HEK293 (cell line): Measurements from ENCODE around the gene AKT1.

Experiments used
- GLIS1 ChIP-seq: fragments of 450-650 bp; formaldehyde crosslinking; IDR thresholded peaks from 2 replicates; pipeline ENCODE4 v1.5.1; 2016; ENCODE audit warnings: missing biosample characterization, missing genetic modification characterization
- GLIS2 ChIP-seq: fragments of 450-650 bp; formaldehyde crosslinking; IDR thresholded peaks from 2 replicates; pipeline ENCODE4 v1.5.1; 2016; ENCODE audit warnings: missing biosample characterization, missing genetic modification characterization
- OVOL3 ChIP-seq: fragments of 450-650 bp; formaldehyde crosslinking; IDR thresholded peaks from 2 replicates; pipeline ENCODE4 v1.5.1; 2016; ENCODE audit warnings: missing biosample characterization, missing genetic modification characterization
- ZBTB20 ChIP-seq: fragments of 450-650 bp; formaldehyde crosslinking; IDR thresholded peaks from 2 replicates; pipeline ENCODE4 v1.5.1; 2016; ENCODE audit warnings: missing biosample characterization, missing genetic modification characterization
- ZFP3 ChIP-seq: fragments of 450-650 bp; formaldehyde crosslinking; IDR thresholded peaks from 2 replicates; pipeline ENCODE4 v1.5.1; 2016; ENCODE audit warnings: low read depth, missing biosample characterization, missing genetic modification characterization
- ZIC2 ChIP-seq: fragments of 450-650 bp; formaldehyde crosslinking; IDR thresholded peaks from 2 replicates; pipeline ENCODE4 v1.5.1; 2016; ENCODE audit warnings: missing biosample characterization, missing genetic modification characterization
- ZNF133 ChIP-seq: fragments of 450-650 bp; formaldehyde crosslinking; IDR thresholded peaks from 2 replicates; pipeline ENCODE4 v1.5.1; 2016; ENCODE audit warnings: missing biosample characterization, missing genetic modification characterization
- ZNF335 ChIP-seq: fragments of 450-650 bp; formaldehyde crosslinking; conservative IDR thresholded peaks from 2 replicates; pipeline ENCODE4 v1.5.1; 2016; ENCODE audit warnings: missing biosample characterization, missing genetic modification characterization
- ZNF341 ChIP-seq: fragments of 450-650 bp; formaldehyde crosslinking; IDR thresholded peaks from 2 replicates; pipeline ENCODE4; 2016; ENCODE audit warnings: low read depth, missing biosample characterization, missing genetic modification characterization
- ZNF391 ChIP-seq: fragments of 450-650 bp; formaldehyde crosslinking; IDR thresholded peaks from 2 replicates; pipeline ENCODE4 v1.5.1; 2016; ENCODE audit warnings: low read depth, missing biosample characterization, missing genetic modification characterization, borderline replicate concordance
- ZNF394 ChIP-seq: fragments of 450-650 bp; formaldehyde crosslinking; IDR thresholded peaks from 2 replicates; pipeline ENCODE4 v1.5.1; 2016; ENCODE audit warnings: missing biosample characterization, missing genetic modification characterization, mild to moderate bottlenecking, moderate library complexity, borderline replicate concordance
- ZNF433 ChIP-seq: fragments of 450-650 bp; formaldehyde crosslinking; IDR thresholded peaks from 2 replicates; pipeline ENCODE4 v1.5.1; 2016; ENCODE audit warnings: missing biosample characterization, missing genetic modification characterization, low read depth
- ZNF548 ChIP-seq: fragments of 450-650 bp; formaldehyde crosslinking; IDR thresholded peaks from 2 replicates; pipeline ENCODE4 v1.5.1; 2016; ENCODE audit warnings: missing biosample characterization, missing genetic modification characterization
- ZNF600 ChIP-seq: fragments of 450-650 bp; formaldehyde crosslinking; IDR thresholded peaks from 2 replicates; pipeline ENCODE4 v1.5.1; 2016; ENCODE audit warnings: missing biosample characterization, missing genetic modification characterization
- ZNF660 ChIP-seq: fragments of 450-650 bp; IDR thresholded peaks from 2 replicates; pipeline ENCODE4 v1.5.1; 2018; ENCODE audit warnings: missing biosample characterization, mild to moderate bottlenecking, missing genetic modification characterization
- ZNF701 ChIP-seq: fragments of 450-650 bp; formaldehyde crosslinking; IDR thresholded peaks from 2 replicates; pipeline ENCODE4 v1.5.1; 2016; ENCODE audit warnings: missing biosample characterization, missing genetic modification characterization
- ZNF777 ChIP-seq: fragments of 450-650 bp; formaldehyde crosslinking; IDR thresholded peaks from 2 replicates; pipeline ENCODE4 v1.5.1; 2017; ENCODE audit warnings: missing biosample characterization, missing genetic modification characterization, borderline replicate concordance
- ZSCAN23 ChIP-seq: fragments of 450-650 bp; formaldehyde crosslinking; IDR thresholded peaks from 2 replicates; pipeline ENCODE4 v1.5.1; 2016; ENCODE audit warnings: missing biosample characterization, missing genetic modification characterization
- TF ChIP-seq, protein P1 (sequence below): fragments of 450-650 bp; formaldehyde crosslinking; optimal IDR thresholded peaks from 2 replicates; pipeline ENCODE3; 2016; ENCODE audit warnings: missing biosample characterization, mild to moderate bottlenecking, missing genetic modification characterization
- TF ChIP-seq, protein P2 (sequence below): fragments of 450-650 bp; IDR thresholded peaks from 2 replicates; pipeline ENCODE4 v1.5.1; 2018; ENCODE audit warnings: missing biosample characterization, mild to moderate bottlenecking, missing genetic modification characterization
- TF ChIP-seq, protein P3 (sequence below): sonication (generic); formaldehyde crosslinking; IDR thresholded peaks from 2 replicates; pipeline ENCODE4 v1.8.1; 2022; ENCODE audit warnings: mild to moderate bottlenecking, moderate library complexity, missing genetic modification reagents
- TF ChIP-seq, protein P4 (sequence below): fragments of 450-650 bp; formaldehyde crosslinking; IDR thresholded peaks from 2 replicates; pipeline ENCODE4 v1.5.1; 2016; ENCODE audit warnings: missing biosample characterization, missing genetic modification characterization
- TF ChIP-seq, protein P5 (sequence below): fragments of 450-650 bp; formaldehyde crosslinking; IDR thresholded peaks from 2 replicates; pipeline ENCODE4 v1.5.1; 2016; ENCODE audit warnings: missing biosample characterization, missing genetic modification characterization
- TF ChIP-seq, protein P6 (sequence below): fragments of 450-650 bp; formaldehyde crosslinking; IDR thresholded peaks from 2 replicates; pipeline ENCODE4 v1.5.1; 2016; ENCODE audit warnings: missing biosample characterization, missing genetic modification characterization
- TF ChIP-seq, protein P7 (sequence below): fragments of 450-650 bp; formaldehyde crosslinking; IDR thresholded peaks from 2 replicates; pipeline ENCODE4 v1.5.1; 2016; ENCODE audit warnings: missing biosample characterization, missing genetic modification characterization

Gene AKT1

DNA sequence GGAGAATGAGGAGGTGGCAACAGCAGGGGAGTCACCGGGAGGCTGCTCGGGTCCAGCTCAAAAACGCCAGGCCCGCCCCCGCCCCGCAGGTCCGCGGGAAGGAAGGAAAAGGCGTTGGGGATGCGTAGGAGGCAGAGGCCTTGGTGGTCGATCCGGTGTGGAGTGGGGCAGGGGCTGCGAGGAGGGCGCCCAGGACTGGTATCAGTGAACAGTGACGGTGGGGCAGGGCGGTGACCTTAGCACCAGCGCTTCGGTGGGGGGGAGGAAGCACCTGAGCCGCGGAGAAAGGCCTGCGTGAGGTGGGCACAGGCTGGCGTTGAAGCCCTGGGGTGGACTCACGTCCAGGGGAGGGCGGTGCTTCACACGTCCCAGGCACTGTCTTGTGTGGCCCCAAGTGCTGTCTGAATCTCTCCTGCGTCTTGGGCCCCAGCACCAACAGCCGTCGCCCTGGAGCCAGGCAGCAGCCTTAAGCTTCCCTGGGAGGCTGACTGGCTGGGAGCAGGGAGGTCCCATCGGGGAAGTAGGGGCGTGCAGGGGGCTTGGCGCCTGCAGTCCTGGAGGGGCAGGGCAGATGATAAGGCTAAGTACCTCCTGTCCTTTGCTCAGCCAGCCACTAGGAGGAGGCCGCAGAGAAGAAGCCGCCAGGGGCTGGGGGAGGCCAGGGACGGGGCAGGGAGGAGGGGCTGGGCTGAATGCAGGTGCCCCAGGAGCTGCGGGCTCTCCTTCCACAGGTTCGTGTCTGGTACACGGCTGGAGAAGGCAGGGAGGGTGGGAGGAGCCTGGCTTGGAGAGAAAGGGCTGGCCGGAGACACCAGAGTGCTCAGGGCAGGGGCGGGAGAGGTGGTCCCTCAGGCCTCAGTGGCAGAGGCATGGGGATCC, 31.9 kb upstream of the AKT1 start (continued):
- no peak for TF ChIP-seq ZNF433 (tag by site-specific recombination)
- peak; percentile 20; the same call in 1 of the 2 replicates for TF ChIP-seq ZNF391
- peak; percentile 68; the same call in 1 of the 2 replicates for TF ChIP-seq ZNF600 (tag by site-specific recombination)
- TF ChIP-seq GLIS1 (tag by site-specific recombination) = peak; percentile 80
- TF ChIP-seq ZFP3 (tag by site-specific recombination) = no peak
- TF ChIP-seq, protein P1, sequence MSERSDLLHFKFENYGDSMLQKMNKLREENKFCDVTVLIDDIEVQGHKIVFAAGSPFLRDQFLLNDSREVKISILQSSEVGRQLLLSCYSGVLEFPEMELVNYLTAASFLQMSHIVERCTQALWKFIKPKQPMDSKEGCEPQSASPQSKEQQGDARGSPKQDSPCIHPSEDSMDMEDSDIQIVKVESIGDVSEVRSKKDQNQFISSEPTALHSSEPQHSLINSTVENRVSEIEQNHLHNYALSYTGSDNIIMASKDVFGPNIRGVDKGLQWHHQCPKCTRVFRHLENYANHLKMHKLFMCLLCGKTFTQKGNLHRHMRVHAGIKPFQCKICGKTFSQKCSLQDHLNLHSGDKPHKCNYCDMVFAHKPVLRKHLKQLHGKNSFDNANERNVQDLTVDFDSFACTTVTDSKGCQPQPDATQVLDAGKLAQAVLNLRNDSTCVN (tag by site-specific recombination) = peak; percentile 19
- TF ChIP-seq, protein P2, sequence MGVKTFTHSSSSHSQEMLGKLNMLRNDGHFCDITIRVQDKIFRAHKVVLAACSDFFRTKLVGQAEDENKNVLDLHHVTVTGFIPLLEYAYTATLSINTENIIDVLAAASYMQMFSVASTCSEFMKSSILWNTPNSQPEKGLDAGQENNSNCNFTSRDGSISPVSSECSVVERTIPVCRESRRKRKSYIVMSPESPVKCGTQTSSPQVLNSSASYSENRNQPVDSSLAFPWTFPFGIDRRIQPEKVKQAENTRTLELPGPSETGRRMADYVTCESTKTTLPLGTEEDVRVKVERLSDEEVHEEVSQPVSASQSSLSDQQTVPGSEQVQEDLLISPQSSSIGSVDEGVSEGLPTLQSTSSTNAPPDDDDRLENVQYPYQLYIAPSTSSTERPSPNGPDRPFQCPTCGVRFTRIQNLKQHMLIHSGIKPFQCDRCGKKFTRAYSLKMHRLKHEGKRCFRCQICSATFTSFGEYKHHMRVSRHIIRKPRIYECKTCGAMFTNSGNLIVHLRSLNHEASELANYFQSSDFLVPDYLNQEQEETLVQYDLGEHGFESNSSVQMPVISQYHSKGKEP (tag by site-specific recombination) = no peak
- TF ChIP-seq ZBTB20 (tag by site-specific recombination) = peak; percentile 77
- TF ChIP-seq OVOL3 (tag by site-specific recombination) = no peak
- no peak for TF ChIP-seq ZNF701 (tag by site-specific recombination)
- peak; percentile 94 for TF ChIP-seq ZNF335
- 0 out of 2 replicates have a peak, but pooled peaks have one; percentile 12 for TF ChIP-seq ZNF341 (tag by site-specific recombination)
- TF ChIP-seq ZNF133 (tag by site-specific recombination) = no peak
- peak; percentile 93 for TF ChIP-seq GLIS2 (tag by site-specific recombination)
- no peak for TF ChIP-seq ZNF548
- TF ChIP-seq, protein P3, sequence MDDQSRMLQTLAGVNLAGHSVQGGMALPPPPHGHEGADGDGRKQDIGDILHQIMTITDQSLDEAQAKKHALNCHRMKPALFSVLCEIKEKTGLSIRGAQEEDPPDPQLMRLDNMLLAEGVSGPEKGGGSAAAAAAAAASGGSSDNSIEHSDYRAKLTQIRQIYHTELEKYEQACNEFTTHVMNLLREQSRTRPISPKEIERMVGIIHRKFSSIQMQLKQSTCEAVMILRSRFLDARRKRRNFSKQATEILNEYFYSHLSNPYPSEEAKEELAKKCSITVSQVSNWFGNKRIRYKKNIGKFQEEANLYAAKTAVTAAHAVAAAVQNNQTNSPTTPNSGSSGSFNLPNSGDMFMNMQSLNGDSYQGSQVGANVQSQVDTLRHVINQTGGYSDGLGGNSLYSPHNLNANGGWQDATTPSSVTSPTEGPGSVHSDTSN (CRISPR knock-in tag) = peak; percentile 46; the same call in 1 of the 2 replicates
- peak; percentile 67; the same call in 1 of the 2 replicates for TF ChIP-seq ZNF777 (tag by site-specific recombination)
- TF ChIP-seq, protein P4, sequence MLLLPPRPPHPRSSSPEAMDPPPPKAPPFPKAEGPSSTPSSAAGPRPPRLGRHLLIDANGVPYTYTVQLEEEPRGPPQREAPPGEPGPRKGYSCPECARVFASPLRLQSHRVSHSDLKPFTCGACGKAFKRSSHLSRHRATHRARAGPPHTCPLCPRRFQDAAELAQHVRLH = no peak
- TF ChIP-seq, protein P5, sequence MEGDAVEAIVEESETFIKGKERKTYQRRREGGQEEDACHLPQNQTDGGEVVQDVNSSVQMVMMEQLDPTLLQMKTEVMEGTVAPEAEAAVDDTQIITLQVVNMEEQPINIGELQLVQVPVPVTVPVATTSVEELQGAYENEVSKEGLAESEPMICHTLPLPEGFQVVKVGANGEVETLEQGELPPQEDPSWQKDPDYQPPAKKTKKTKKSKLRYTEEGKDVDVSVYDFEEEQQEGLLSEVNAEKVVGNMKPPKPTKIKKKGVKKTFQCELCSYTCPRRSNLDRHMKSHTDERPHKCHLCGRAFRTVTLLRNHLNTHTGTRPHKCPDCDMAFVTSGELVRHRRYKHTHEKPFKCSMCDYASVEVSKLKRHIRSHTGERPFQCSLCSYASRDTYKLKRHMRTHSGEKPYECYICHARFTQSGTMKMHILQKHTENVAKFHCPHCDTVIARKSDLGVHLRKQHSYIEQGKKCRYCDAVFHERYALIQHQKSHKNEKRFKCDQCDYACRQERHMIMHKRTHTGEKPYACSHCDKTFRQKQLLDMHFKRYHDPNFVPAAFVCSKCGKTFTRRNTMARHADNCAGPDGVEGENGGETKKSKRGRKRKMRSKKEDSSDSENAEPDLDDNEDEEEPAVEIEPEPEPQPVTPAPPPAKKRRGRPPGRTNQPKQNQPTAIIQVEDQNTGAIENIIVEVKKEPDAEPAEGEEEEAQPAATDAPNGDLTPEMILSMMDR (tag by site-specific recombination) = peak; percentile 80
- TF ChIP-seq, protein P6, sequence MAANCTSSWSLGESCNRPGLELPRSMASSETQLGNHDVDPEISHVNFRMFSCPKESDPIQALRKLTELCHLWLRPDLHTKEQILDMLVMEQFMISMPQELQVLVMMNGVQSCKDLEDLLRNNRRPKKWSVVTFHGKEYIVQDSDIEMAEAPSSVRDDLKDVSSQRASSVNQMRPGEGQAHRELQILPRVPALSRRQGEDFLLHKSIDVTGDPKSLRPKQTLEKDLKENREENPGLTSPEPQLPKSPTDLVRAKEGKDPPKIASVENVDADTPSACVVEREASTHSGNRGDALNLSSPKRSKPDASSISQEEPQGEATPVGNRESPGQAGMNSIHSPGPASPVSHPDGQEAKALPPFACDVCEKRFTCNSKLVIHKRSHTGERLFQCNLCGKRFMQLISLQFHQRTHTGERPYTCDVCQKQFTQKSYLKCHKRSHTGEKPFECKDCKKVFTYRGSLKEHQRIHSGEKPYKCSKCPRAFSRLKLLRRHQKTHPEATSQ (tag by site-specific recombination) = no peak
- TF ChIP-seq ZNF660 (tag by site-specific recombination) = no peak
- no peak for TF ChIP-seq ZSCAN23 (tag by site-specific recombination)
- TF ChIP-seq ZIC2 (tag by site-specific recombination) = peak; percentile 70
- TF ChIP-seq, protein P7, sequence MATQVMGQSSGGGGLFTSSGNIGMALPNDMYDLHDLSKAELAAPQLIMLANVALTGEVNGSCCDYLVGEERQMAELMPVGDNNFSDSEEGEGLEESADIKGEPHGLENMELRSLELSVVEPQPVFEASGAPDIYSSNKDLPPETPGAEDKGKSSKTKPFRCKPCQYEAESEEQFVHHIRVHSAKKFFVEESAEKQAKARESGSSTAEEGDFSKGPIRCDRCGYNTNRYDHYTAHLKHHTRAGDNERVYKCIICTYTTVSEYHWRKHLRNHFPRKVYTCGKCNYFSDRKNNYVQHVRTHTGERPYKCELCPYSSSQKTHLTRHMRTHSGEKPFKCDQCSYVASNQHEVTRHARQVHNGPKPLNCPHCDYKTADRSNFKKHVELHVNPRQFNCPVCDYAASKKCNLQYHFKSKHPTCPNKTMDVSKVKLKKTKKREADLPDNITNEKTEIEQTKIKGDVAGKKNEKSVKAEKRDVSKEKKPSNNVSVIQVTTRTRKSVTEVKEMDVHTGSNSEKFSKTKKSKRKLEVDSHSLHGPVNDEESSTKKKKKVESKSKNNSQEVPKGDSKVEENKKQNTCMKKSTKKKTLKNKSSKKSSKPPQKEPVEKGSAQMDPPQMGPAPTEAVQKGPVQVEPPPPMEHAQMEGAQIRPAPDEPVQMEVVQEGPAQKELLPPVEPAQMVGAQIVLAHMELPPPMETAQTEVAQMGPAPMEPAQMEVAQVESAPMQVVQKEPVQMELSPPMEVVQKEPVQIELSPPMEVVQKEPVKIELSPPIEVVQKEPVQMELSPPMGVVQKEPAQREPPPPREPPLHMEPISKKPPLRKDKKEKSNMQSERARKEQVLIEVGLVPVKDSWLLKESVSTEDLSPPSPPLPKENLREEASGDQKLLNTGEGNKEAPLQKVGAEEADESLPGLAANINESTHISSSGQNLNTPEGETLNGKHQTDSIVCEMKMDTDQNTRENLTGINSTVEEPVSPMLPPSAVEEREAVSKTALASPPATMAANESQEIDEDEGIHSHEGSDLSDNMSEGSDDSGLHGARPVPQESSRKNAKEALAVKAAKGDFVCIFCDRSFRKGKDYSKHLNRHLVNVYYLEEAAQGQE = 0 out of 2 replicates have a peak, but pooled peaks have one; percentile 9
- peak; percentile 16; the same call in 1 of the 2 replicates for TF ChIP-seq ZNF394 (tag by site-specific recombination)
